ENCODE measurements around the gene ANKDD1A. TPM values are rescaled to one million over a fixed set of nuclear protein-coding genes. Genes with fewer than 3 reads are reported as not detected.

The ANKDD1A gene
- total and polyA plus RNA-seq, 3 donors from 2014 or later, result 11.1 to 34.9 (median 31.8) TPM

DNA sequence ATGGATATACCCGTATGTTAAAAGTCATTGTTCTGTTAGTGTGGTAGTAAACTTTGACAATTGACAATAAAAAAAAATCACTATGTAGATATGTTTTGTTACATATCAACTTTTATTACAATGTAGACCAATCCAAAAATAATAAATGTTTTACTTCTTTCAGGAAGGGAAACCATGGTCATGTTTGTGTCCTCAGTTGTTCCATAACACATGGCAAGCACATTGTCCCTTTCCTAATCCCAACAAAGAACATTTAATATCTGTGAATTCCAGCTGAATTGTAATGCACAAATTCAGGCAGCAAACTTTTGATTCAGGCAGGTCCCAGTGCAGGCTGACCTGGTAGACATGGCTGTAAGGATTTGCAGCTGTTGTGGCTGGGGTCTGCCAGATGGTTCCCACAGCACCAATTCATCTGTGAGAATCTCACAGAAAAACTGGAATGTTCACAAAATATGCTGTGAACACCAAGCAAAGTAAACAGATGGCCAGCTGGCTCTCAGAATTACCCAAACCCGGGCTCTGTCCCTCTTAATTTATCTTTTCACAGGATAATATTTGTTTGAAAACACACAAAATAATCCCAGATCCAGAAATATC lies 79.9 kb downstream of the ANKDD1A start:
- TF ChIP-seq, protein P1, sequence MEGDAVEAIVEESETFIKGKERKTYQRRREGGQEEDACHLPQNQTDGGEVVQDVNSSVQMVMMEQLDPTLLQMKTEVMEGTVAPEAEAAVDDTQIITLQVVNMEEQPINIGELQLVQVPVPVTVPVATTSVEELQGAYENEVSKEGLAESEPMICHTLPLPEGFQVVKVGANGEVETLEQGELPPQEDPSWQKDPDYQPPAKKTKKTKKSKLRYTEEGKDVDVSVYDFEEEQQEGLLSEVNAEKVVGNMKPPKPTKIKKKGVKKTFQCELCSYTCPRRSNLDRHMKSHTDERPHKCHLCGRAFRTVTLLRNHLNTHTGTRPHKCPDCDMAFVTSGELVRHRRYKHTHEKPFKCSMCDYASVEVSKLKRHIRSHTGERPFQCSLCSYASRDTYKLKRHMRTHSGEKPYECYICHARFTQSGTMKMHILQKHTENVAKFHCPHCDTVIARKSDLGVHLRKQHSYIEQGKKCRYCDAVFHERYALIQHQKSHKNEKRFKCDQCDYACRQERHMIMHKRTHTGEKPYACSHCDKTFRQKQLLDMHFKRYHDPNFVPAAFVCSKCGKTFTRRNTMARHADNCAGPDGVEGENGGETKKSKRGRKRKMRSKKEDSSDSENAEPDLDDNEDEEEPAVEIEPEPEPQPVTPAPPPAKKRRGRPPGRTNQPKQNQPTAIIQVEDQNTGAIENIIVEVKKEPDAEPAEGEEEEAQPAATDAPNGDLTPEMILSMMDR (IDR thresholded peaks at IDR 0.05), result no peak
- no peak for TF ChIP-seq POLR2A (IDR thresholded peaks at IDR 0.05)
- intact Hi-C loops (cut with DNase I; ENCODE audit: low total_unique reads), result no loop called here
- H3K27me3 ChIP-seq, result no peaks in the 10 kb centered on the region
- H3K36me3 ChIP-seq (ENCODE audit: low read depth, missing control alignments), result no peaks in the 10 kb centered on the region
- H3K27ac ChIP-seq, result no peak overlapping the region
- WGBS, 2 donors, result 37 to 49% methylated on average over 2 of the region's 2 CpGs
- H3K4me1 ChIP-seq, result peaks cover 7% of the 10 kb centered on the region
- H3K9me3 ChIP-seq, result no peaks in the 10 kb centered on the region
- no peak overlapping the region for H3K4me3 ChIP-seq
- no peak for DNase-seq

DNA sequence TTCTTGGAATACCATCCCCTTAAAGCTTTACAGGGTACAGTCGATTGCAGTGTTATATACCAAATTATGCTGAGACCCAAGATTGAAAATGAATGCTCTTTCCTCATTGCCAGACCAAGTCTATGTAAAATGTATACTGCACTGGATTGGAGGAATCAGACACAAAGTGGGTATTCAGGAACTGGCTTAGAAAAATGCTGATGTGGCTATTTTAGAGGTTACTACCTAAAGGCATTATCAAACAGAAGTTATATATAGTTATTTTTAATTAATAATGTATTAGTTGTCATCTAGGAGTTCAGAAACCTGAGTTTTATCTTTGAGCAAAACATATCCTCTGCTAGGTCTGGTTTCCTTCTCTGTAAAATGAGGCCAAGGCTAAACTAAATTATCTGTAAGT lies 81.6 kb downstream of the ANKDD1A start:
- Histone ChIP-seq H3K27me3 (no peaks in the 10 kb centered on the region), H3K27ac (no peak overlapping the region), H3K36me3 (ENCODE audit: low read depth, missing control alignments) (no peaks in the 10 kb centered on the region), H3K4me1 (peaks cover 4% of the 10 kb centered on the region), H3K4me3 (no peak overlapping the region), H3K9me3 (no peaks in the 10 kb centered on the region)
- TF ChIP-seq, protein P1 (IDR thresholded peaks at IDR 0.05), result no peak
- no peak for TF ChIP-seq POLR2A (IDR thresholded peaks at IDR 0.05)
- intact Hi-C loops (cut with DNase I; ENCODE audit: low total_unique reads), result no loop called here
- DNase-seq, result no peak
- WGBS, 2 donors, result 79 to 88% methylated on average over 1 of the region's 1 CpG

DNA sequence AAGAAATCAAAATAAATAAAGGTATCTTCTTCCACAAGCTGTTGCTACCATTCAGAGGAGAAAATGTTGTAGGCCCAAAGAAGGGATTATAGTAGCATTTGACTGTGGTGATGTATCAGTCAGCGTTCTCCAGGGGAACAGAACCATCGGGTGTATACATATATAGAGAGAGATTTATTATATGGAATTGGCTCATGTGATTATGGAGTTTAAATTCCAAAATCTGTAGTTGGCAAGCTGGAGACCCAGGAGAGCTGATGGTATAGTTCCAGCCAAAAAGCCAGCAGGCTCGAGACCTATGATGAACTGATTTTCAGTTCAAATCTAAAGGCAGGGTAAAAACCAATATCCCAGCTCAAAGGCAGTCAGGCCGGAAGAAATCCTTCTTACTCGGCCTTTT lies 85.4 kb downstream of the ANKDD1A start:
- no peaks in the 10 kb centered on the region for H3K9me3 ChIP-seq
- H3K27me3 ChIP-seq, result no peaks in the 10 kb centered on the region
- no peak for TF ChIP-seq POLR2A (IDR thresholded peaks at IDR 0.05)
- TF ChIP-seq, protein P1 (IDR thresholded peaks at IDR 0.05), result no peak
- no peak overlapping the region for H3K27ac ChIP-seq
- H3K36me3 ChIP-seq (ENCODE audit: low read depth, missing control alignments), result no peaks in the 10 kb centered on the region
- H3K4me3 ChIP-seq, result no peak overlapping the region
- H3K4me1 ChIP-seq, result no peaks in the 10 kb centered on the region
- intact Hi-C loops (cut with DNase I; ENCODE audit: low total_unique reads), result no loop called here
- WGBS, 2 donors, result 78 to 83% methylated on average over 5 of the region's 5 CpGs
- DNase-seq, result no peak

DNA sequence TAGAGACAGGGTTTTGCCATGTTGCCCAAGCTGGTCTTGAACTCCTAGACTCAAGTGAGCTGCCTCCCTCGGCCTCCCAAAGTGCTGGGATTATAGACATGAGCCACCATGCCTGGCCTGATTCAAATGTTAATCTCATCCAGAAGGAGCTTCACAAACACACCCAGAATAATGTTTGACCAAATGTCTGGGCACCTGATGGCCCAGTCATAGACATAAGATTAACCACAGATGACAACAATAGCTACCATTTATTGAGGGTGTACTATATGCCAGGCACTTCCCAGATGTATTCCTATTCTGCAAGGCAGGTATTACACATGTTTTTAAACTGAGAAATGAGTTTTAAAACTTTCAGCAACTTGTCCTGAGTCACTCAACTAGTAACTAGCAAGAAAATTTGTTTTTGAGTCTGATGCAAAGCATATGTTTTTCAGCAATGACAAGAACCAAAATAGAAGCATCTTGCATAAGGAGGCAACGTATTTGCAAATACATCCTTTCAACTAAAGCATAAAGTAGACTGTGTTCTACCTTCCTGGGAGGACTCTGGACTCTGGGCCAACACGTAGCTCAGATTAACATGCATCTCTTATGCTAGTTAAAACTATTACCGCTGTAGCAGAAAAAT lies 86.2 kb downstream of the ANKDD1A start:
- H3K27ac ChIP-seq, result no peak overlapping the region
- H3K4me3 ChIP-seq, result no peak overlapping the region
- 92% methylated on average over 4 of the region's 4 CpGs for WGBS, 2 donors
- TF ChIP-seq, protein P1 (IDR thresholded peaks at IDR 0.05), result no peak
- TF ChIP-seq POLR2A (IDR thresholded peaks at IDR 0.05), result no peak
- no peaks in the 10 kb centered on the region for H3K4me1 ChIP-seq
- no peaks in the 10 kb centered on the region for H3K27me3 ChIP-seq
- no peaks in the 10 kb centered on the region for H3K36me3 ChIP-seq (ENCODE audit: low read depth, missing control alignments)
- no peaks in the 10 kb centered on the region for H3K9me3 ChIP-seq
- intact Hi-C loops (cut with DNase I; ENCODE audit: low total_unique reads), result no loop called here
- DNase-seq, result no peak

DNA sequence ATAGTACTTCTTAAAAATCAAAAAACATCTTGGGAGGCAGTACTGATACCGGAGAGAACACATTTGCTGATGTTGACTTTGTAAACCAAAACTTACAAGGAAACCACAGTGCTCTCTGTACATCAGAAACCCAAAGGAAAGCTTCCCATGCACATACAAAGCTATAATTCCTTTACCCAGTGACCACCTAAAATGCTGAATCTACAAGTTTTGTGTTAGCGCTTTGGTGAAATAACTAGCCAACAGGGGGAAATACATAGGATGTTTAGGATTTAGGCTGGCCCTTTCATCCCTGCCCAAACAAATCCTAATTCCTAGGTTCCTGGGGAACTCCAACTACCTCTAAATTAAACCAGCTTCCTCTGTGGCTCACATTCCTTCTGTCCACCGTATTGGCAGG lies 93.3 kb downstream of the ANKDD1A start:
- H3K27ac ChIP-seq, result no peak overlapping the region
- H3K27me3 ChIP-seq, result no peaks in the 10 kb centered on the region
- no peaks in the 10 kb centered on the region for H3K9me3 ChIP-seq
- H3K36me3 ChIP-seq (ENCODE audit: low read depth, missing control alignments), result no peaks in the 10 kb centered on the region
- no peak overlapping the region for H3K4me3 ChIP-seq
- DNase-seq, result no peak
- intact Hi-C loops (cut with DNase I; ENCODE audit: low total_unique reads), result no loop called here
- TF ChIP-seq, protein P1 (IDR thresholded peaks at IDR 0.05), result no peak
- TF ChIP-seq POLR2A (IDR thresholded peaks at IDR 0.05), result no peak
- H3K4me1 ChIP-seq, result no peaks in the 10 kb centered on the region
- WGBS, 2 donors, result 89% methylated on average over 3 of the region's 3 CpGs

All from testis (tissue), 3 donors.